Measurements from ENCODE around the gene NLGN3.
A peak's percentile ranks its signal among the peaks of the same experiment; 100 is the strongest.

The NLGN3 gene

GRCh38 chrX:71118032-71118984, 26.3 kb upstream of the NLGN3 start, which contains the start of gene MED12:
Gene MED12, plus strand, starts transcription at chrX:71118596. Its CDS starts 159 bp downstream, at chrX:71118755.
- DNase-seq (ENCODE audit: low spot score): peak; percentile 83

- DNase-seq (ENCODE audit: low spot score): peak; percentile 20
These were observed 25.6 kb upstream of the NLGN3 start for GRCh38 chrX:71118985-71119535.

DNA sequence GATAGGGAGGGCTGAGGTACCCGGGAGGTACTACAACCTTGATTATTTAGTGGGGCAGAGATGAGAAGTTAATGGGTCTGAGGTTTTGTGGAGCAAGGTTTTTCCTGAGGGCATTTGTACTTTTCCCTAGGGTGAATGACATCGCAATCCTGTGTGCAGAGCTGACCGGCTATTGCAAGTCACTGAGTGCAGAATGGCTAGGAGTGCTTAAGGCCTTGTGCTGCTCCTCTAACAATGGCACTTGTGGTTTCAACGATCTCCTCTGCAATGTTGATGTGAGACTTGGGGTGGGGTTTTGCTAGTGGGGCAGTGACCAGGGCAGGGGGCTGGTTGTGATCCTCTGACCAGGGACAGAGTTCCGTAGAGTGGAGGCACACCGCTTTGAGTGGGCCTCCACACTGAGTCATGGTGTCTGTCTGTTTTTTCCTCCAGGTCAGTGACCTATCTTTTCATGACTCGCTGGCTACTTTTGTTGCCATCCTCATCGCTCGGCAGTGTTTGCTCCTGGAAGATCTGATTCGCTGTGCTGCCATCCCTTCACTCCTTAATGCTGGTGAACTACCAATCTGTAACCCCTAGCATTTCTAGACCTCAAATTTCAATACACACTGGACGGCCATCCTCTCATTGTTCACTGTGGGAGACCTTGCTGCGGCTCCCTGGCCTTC, 16.3 kb upstream of the NLGN3 start:
- DNase-seq (ENCODE audit: low spot score): no peak

DNA sequence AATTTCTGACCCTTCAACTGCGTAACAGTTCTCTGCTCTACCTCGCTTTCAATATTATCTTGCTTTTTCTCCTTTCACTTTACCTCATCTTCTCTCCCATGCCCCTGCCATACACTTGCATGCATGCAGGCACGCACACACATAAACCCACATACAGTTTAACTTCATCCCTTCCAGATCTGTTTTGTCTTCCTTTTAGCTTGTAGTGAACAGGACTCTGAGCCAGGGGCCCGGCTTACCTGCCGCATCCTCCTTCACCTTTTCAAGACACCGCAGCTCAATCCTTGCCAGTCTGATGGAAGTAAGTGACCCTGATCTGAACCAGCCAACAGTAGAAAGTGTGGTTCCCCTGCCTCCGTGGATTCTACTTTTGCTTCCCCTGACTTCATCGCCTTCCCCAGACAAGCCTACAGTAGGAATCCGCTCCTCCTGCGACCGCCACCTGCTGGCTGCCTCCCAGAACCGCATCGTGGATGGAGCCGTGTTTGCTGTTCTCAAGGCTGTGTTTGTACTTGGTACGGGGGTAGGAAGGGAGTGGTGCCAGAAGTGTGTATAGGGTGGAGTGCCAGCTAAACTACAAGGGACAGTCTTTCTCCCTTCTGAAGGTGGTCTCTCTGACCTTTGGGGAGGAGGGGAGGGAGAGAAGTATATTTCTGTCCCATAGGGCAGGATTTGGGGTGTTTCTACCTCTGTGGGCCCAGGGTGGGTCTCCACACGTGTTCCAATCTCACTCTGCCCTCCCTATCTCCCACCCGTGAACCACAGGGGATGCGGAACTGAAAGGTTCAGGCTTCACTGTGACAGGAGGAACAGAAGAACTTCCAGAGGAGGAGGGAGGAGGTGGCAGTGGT, 15.5 kb upstream of the NLGN3 start:
- DNase-seq (ENCODE audit: low spot score): peak; percentile 56

DNA sequence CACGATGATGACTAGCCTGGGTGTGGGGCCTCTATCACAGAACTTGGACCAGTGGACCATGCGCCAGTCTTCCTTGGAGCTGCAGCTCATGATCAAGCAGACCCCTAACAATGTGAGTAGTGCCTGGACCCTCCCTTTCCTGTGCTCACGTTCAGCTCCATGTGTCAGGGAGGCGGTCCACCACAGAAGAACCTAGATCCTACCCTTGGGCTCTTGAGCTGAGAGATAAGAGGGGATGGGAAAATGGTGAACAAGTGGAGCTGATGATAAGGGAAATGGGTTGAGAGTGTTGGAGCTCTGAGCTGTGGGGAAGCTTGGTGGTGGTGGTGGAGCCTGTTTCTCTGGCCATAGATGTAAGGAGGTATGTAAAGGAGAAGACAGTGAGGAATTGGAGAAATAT, 13.1 kb upstream of the NLGN3 start:
- DNase-seq (ENCODE audit: low spot score): no peak

DNA sequence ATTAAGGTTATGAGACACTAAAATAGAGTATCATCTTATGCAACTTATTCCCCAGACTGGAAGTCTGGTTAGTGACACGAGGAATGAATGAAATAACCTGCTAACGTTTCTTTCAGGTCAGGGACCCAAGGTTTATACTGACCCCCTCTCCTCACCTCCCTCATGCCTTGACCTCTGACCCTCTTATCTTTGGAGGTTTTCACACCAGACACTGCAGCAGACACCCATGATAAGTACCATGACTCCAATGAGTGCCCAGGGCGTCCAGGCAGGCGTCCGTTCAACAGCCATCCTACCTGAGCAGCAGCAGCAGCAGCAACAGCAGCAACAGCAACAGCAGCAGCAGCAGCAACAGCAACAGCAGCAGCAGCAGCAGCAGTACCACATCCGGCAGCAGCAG, 4.2 kb upstream of the NLGN3 start:
- DNase-seq (ENCODE audit: low spot score): no peak

DNA sequence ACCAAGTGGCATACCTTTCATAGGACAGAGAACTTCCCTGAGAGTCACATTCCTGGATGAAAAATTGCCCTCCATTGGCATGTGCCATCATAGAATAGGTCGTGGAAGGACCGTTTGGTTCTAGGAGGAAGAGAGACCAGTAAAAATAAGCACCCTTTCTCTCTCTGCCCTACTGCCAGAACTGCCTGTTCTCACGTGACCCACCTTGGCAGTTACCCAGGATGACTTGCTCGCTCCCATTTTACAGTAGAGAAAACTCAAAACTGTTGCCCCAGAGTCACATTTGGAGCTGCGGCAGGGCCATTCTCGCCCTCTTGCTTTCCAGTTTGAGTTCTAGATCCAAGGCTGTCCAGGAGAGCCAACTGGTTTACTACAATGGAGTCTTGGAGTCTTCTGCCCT, 1.1 kb upstream of the NLGN3 start:
- DNase-seq (ENCODE audit: low spot score): no peak

DNA sequence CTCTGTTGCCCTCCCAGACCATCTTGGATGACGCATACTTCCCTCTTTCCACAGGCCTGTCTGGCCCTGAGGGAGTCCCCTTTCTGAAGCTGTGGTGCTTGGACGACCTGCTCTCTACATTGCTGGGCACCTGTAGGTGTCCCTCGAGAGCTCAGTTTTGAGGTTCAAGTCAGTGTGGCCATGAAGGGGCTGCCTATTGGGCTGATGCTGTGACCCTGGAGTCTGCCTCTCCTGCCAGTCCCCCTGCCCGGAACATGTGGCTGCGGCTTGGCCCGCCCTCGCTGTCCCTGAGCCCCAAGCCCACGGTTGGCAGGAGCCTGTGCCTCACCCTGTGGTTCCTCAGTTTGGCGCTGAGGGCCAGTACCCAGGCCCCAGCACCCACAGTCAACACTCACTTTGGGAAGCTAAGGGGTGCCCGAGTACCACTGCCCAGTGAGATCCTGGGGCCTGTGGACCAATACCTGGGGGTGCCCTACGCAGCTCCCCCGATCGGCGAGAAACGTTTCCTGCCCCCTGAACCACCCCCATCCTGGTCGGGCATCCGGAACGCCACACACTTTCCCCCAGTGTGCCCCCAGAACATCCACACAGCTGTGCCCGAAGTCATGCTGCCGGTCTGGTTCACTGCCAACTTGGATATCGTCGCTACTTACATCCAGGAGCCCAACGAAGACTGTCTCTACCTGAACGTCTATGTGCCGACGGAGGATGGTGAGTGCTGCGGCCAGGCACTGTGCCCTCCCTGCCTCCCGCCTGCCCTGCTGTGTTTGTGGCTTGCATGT, 3.0 kb downstream of the NLGN3 start:
- peak; percentile 64 for DNase-seq (ENCODE audit: low spot score)

DNA sequence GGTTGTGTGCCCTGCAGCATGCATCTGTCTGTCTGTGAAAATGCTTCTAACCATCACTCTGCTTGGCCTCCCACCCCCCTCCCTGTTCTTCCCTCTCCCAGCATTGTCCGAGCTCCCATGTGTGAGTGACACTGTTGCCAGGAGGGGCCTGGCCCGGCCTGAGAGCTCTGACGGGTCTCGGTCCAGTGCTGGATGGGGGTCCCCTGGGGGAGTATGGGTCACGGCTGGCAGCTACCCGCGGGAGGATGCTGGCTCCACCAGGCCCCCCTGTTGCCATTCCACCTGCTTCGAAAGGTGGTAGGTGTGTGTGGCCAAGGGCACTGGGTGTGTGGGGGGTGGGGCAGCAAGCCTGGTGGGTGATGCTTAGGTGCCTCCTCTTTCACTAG, 3.6 kb downstream of the NLGN3 start:
- no peak for DNase-seq (ENCODE audit: low spot score)

GRCh38 chrX:71151366-71151765, 6.7 kb downstream of the NLGN3 start:
- no peak for DNase-seq (ENCODE audit: low spot score)

GRCh38 chrX:71154196-71154595, 9.6 kb downstream of the NLGN3 start:
- DNase-seq (ENCODE audit: low spot score): no peak

DNA sequence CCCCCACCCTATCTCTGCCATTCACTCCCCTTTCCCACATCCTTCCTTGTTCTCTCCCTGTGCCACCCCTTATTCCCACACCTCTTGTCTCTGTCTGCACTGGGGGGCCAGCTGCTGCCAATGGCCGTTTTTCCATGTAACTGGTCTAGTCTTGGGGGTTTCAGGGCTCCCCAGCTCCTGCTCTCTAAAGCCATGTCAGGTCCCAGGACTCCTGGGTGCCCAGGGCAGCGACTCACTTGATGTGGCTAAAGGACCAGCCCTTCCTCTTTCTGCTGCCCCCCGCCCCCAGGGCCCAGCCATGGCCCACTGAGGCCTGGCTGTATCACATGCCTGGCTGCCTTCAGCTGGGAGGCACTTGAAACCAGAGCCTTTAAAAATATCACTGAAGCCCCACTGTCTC, 10.0 kb downstream of the NLGN3 start:
- DNase-seq (ENCODE audit: low spot score): no peak

DNA sequence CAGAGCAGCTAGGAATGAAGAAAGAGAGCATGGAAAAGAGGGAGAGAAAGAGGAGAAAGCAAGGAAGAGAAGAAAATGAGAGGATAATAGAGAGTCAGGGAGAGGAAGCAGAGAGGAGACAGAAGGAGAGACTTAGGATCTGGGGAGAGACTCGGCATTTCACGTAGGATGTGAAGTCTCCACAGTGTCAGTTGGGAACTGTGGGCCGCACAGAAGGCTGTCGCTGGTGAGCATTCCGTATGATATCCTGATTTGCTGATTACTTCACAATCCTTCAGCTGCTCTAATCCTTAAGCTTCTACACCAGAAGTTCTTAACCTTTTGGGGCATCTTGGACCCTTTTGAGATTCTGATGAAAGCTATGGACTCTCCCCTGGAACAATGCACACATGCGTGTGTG, 14.0 kb downstream of the NLGN3 start:
- no peak for DNase-seq (ENCODE audit: low spot score)

- no peak for DNase-seq (ENCODE audit: low spot score)
These were observed 14.7 kb downstream of the NLGN3 start for GRCh38 chrX:71159335-71159734.

- no peak for DNase-seq (ENCODE audit: low spot score)
These were observed 15.8 kb downstream of the NLGN3 start for GRCh38 chrX:71160475-71160874.

DNA sequence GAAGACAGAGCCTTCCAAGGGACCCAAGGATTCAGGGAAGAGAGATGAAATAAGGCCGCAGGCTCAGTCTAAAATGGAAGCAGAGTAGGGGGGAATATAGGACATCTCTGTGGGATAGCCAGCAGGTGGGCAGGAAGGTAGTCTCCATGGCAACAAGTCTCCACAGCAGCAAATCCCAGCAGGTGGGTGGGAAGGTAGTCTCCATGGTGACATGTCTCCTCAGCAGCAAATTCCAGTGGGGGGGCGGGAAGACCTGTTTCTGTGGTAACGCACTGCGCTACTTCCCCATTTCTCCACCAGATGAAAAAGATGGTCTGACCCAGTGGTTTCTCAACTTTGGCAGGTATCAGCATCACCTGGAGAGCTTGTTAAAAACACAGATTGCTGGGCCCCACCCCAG, 18.3 kb downstream of the NLGN3 start:
- DNase-seq (ENCODE audit: low spot score): peak; percentile 28

GRCh38 chrX:71164071-71164470, 19.4 kb downstream of the NLGN3 start:
- DNase-seq (ENCODE audit: low spot score): no peak

- DNase-seq (ENCODE audit: low spot score): no peak
These were observed 21.8 kb downstream of the NLGN3 start for GRCh38 chrX:71166461-71166860.

DNA sequence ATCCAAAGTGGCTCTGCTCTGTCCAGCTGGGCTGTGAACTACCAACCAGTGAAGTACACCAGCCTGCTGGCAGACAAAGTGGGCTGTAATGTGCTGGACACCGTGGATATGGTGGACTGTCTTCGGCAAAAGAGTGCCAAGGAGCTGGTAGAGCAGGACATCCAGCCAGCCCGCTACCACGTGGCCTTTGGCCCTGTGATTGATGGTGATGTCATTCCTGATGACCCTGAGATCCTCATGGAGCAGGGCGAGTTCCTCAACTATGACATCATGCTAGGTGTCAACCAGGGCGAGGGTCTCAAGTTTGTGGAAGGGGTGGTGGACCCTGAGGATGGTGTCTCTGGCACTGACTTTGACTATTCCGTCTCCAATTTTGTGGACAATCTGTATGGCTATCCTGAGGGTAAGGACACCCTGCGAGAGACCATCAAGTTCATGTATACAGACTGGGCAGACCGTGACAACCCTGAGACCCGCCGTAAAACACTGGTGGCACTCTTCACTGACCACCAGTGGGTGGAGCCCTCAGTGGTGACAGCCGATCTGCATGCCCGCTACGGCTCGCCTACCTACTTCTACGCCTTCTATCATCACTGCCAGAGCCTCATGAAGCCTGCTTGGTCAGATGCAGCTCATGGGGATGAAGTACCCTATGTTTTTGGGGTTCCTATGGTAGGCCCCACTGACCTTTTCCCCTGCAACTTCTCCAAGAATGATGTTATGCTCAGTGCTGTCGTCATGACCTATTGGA, 22.6 kb downstream of the NLGN3 start:
- DNase-seq (ENCODE audit: low spot score): no peak

DNA sequence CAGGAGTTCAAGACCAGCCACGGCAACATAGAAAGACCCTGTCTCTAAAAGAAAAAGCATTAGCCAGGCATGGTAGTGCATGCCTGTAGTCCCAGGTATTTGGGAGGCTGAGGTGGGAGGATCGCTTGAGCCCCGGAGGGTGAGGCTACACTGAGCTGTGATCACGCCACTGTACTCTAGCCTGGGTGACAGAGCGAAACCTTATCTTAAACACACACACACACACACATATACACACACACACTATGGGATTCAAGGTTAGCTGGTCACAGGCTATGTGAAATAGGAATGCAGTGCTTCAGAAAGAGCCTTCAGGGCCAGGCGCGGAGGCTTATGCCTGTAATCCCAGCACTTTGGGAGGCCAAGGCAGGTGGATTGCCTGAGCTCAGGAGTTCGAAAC, 23.5 kb downstream of the NLGN3 start:
- no peak for DNase-seq (ENCODE audit: low spot score)

GRCh38 chrX:71169586-71169985, 24.9 kb downstream of the NLGN3 start:
- no peak for DNase-seq (ENCODE audit: low spot score)

Measured in cerebellar cortex (tissue), 1 donor.